ENCODE data around the gene MTHFD2L. TPM values are rescaled to one million over a fixed set of nuclear protein-coding genes. Genes with fewer than 3 reads are reported as not detected.

The MTHFD2L gene
- total and polyA plus RNA-seq, 11 donors: 6.8 to 16.4 (median 11.6) TPM

DNA sequence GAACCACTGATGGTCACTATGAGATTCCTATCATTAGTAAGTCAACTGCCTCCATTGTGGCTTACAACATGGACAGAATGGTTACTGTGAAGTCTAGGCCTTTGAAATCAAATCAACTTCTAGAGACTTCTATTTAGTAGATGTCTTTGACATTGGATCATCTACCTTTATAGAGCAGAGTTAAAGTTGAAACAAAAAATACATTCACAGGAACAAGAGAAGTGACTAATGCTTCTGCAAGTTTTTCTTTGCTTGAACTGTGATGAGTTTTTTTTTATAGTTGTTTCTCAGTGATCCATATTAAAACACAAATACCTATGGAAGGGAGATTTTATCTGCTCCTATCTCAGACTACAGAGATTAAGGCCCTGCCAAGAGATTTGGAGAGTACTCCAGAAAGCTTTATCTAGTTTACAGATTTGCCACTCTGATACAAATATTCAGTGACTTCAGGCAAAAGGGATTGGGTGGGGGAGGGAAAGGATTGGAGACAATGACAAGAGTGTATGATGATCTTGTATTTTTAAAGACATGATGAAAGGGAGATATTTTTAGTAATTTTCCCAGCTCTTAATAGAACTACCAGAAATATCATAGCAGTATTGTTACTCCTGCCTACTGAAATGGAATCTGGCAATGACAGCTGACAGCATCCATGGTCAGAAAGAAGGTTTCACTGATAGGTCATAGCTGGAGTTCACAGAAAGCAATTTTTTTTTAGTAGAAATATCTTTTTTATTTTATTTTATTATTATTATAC, 134.4 kb downstream of the MTHFD2L start:
- Histone ChIP-seq H3K36me3 (no peaks in the 10 kb centered on the region), H3K4me1 (no peaks in the 10 kb centered on the region), H3K4me3 (no peak overlapping the region), H3K9me3 (peaks cover 0 to 3% (median 0%) of the 10 kb centered on the region in 12 donors), H3K27ac (no peak overlapping the region), H3K27me3 (no peaks in the 10 kb centered on the region)
- TF ChIP-seq POLR2A (IDR thresholded peaks at IDR 0.05) (no peak), CTCF (IDR thresholded peaks at IDR 0.05) (no peak)
- DNase-seq: no peak
- ATAC-seq: peak in 1 of 4 donors; percentile 36
- intact Hi-C loops (cut with DNase I): no loop called here

DNA sequence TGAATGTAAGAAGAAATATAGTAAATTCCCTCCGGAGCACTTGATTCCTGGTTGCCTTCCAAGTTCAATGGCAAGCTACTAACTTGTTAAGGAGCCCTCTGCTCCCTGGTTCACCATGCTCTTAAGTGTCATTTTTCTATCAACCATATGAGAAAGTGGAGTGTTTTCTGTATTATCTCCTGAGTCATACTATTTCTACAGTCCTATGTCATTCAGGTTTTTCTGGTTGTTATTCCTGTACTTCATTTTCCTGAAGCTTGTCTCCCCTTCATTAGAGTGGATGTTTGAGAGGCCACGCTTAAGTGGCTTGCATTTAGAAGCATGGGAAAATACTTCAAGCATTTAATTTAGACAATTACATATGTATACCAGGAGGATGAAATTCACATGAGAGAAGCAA, 135.6 kb downstream of the MTHFD2L start:
- H3K36me3 ChIP-seq: no peaks in the 10 kb centered on the region
- peaks cover 0 to 3% (median 0%) of the 10 kb centered on the region in 12 donors for H3K9me3 ChIP-seq
- no peak overlapping the region for H3K27ac ChIP-seq
- intact Hi-C loops (cut with DNase I): no loop called here
- ATAC-seq: no peak
- 84 to 90% (median 85%) methylated on average over 2 of the region's 2 CpGs for WGBS, 4 donors
- no peak for TF ChIP-seq CTCF (IDR thresholded peaks at IDR 0.05)
- TF ChIP-seq POLR2A (IDR thresholded peaks at IDR 0.05): no peak
- H3K4me1 ChIP-seq: no peaks in the 10 kb centered on the region
- no peak for DNase-seq
- no peaks in the 10 kb centered on the region for H3K27me3 ChIP-seq
- H3K4me3 ChIP-seq: no peak overlapping the region

GRCh38 chr4:74294681-74295080, 136.8 kb downstream of the MTHFD2L start:
- ATAC-seq: no peak
- Histone ChIP-seq H3K4me1 (no peaks in the 10 kb centered on the region), H3K36me3 (no peaks in the 10 kb centered on the region), H3K4me3 (no peak overlapping the region), H3K9me3 (peaks cover 0 to 3% (median 0%) of the 10 kb centered on the region in 12 donors), H3K27me3 (no peaks in the 10 kb centered on the region), H3K27ac (no peak overlapping the region)
- DNase-seq: no peak
- intact Hi-C loops (cut with DNase I): no loop called here
- TF ChIP-seq CTCF (IDR thresholded peaks at IDR 0.05) (no peak), POLR2A (IDR thresholded peaks at IDR 0.05) (no peak)
- WGBS, 4 donors: 89 to 97% (median 91%) methylated on average over 1 of the region's 1 CpG

DNA sequence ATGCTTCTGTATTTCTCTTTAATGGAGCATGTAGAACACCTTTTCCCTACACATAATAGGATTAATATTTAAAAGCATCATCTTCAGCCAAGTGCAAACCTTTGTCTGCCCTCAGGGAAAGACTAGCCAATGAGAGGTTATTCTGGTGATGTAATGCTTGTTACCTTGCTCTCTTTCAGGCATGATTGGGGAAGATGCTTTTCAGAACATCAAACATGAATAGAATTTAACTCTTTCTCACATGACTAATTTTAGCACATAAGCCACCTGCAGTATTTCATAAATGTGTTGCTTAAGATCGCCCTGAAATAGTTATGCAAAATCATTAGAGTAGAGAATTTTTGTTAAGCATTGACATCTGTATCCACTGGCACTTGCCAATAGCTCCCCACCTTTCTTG, 139.6 kb downstream of the MTHFD2L start:
- TF ChIP-seq CTCF (IDR thresholded peaks at IDR 0.05): no peak
- TF ChIP-seq POLR2A (IDR thresholded peaks at IDR 0.05): no peak
- Histone ChIP-seq H3K27ac (no peak overlapping the region), H3K27me3 (no peaks in the 10 kb centered on the region), H3K4me3 (no peak overlapping the region), H3K9me3 (no peaks in the 10 kb centered on the region), H3K4me1 (no peaks in the 10 kb centered on the region), H3K36me3 (no peaks in the 10 kb centered on the region)
- DNase-seq (no peak), ATAC-seq (no peak)
- 77 to 91% (median 88%) methylated on average over 1 of the region's 1 CpG for WGBS, 4 donors
- intact Hi-C loops (cut with DNase I): no loop called here
